ENCODE results near the gene RGS12.
A peak's percentile ranks its signal among the peaks of the same experiment; 100 is the strongest.
"Not testable (repeated sequence)": the region's sequence is repeated elsewhere in the genome, so short reads cannot be mapped to it uniquely, and the experiment has no call there.

The RGS12 gene

DNA sequence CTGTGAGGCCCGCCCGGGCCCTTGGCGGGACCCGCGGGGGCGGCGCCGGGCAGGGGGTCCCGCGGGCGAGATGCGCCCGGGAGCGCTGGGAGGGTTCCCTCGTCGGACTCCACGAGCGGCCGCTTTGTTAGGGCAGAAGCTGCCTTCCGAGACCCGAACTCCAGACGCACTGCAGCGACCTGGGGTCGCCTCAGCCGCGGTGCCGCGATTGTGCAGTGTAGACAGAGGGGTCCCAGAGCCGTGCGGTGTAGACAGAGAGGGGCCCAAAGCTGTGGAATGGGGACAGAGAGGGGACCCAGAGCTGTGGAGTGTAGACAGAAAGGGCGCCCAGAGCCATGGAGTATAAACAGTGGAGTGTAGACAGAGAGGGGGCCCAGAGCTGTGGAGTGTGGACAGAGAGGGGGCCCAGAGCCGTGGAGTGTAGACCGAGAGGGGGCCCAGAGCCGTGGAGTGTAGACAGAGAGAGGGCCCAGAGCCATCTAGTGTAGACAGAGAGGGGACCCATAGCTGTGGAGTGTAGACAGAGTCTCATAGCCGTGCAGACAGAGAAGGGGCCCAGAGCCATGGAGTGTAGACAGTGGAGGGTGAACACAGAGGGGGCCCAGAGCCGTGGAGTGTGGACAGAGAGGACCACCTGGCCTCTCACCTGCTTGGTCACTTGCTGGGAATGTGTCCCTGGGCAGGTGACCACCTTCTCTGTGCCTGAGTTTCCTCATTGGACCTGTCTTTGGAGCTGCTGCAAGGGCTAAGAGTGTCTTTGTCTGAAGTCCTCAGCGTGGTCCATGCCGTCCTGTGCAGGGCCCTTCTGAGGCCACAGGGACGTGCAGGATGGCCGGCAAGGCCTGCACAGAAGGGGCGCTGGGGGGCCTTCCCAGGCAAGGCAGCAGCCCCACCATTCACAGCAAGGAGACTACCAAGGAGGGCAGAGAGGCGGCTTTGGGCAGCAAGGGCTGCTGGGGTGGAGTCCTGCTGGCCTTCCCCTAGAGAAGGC is 875 bp downstream of the RGS12 start:
- H3K27ac ChIP-seq (ENCODE audit: low read depth, low read length): peak overlapping the region; percentile 52

DNA sequence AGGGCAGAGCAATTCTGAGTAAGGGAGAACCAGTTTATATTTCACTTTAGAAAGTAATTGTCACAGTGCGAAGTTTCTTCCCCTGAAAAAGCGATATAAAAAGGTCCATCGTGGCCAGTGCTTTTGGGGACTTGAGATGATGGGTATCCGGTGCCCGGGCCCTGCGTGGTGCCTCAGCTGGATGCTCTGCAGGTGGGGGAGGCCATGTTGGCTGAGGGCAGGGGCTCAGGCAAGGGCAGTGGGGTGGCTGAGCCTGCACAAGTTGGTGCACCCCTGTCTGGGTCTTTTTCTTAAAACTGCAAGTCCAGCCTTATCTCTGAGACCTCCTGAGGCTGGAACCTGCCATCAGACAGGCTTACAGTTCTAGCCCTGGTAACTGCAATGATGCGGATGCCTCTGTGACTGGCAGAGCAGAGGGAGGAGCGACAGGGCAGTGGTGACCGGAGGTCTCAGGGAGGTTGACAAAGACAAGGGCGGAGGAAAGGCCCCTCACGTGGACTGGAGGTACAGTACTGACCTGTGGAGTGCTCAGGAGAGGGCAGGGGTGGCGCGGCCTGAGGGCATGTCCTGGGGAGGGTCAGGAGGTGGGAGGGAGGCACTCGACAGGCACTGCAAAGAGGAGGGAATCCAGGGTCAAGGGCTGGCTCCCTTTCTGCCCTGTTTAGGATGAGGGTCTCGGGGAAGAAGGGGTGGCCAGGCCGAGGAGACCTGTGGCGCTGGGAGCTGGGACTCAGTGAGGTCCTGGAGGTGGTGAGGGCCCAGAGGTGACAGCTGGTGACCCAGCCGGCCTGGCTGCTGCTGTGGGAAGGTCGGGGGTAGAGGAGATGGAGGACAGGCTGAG is 1.8 kb downstream of the RGS12 start:
- Histone ChIP-seq H3K4me1 (ENCODE audit: control insufficient read depth, insufficient read depth, low read length) (peaks cover 13% of the 10 kb centered on the region; the same call in 1 of the 2 replicates), H3K9me3 (ENCODE audit: control insufficient read depth, insufficient read depth, low read length) (no peaks in the 10 kb centered on the region), H3K9ac (ENCODE audit: low read depth, low read length) (no peak overlapping the region), H3K27me3 (ENCODE audit: control insufficient read depth, insufficient read depth, low read length) (peaks cover 28% of the 10 kb centered on the region), H3K4me3 (ENCODE audit: low read depth, low read length) (0 out of 2 replicates have a peak overlapping the region, but pooled peaks have one; percentile 73), H3K27ac (ENCODE audit: low read depth, low read length) (no peak overlapping the region), H3K36me3 (ENCODE audit: control insufficient read depth, insufficient read depth, low read length) (no peaks in the 10 kb centered on the region)

More for the DNA sequence above, 875 bp downstream of the RGS12 start:
- Histone ChIP-seq H3K9ac (ENCODE audit: low read depth, low read length) (peak overlapping the region; percentile 62), H3K27me3 (ENCODE audit: control insufficient read depth, insufficient read depth, low read length) (peaks cover 28% of the 10 kb centered on the region), H3K4me3 (ENCODE audit: low read depth, low read length) (peak overlapping the region; percentile 73), H3K36me3 (ENCODE audit: control insufficient read depth, insufficient read depth, low read length) (no peaks in the 10 kb centered on the region), H3K9me3 (ENCODE audit: control insufficient read depth, insufficient read depth, low read length) (no peaks in the 10 kb centered on the region), H3K4me1 (ENCODE audit: control insufficient read depth, insufficient read depth, low read length) (peaks cover 13% of the 10 kb centered on the region; the same call in 1 of the 2 replicates)

DNA sequence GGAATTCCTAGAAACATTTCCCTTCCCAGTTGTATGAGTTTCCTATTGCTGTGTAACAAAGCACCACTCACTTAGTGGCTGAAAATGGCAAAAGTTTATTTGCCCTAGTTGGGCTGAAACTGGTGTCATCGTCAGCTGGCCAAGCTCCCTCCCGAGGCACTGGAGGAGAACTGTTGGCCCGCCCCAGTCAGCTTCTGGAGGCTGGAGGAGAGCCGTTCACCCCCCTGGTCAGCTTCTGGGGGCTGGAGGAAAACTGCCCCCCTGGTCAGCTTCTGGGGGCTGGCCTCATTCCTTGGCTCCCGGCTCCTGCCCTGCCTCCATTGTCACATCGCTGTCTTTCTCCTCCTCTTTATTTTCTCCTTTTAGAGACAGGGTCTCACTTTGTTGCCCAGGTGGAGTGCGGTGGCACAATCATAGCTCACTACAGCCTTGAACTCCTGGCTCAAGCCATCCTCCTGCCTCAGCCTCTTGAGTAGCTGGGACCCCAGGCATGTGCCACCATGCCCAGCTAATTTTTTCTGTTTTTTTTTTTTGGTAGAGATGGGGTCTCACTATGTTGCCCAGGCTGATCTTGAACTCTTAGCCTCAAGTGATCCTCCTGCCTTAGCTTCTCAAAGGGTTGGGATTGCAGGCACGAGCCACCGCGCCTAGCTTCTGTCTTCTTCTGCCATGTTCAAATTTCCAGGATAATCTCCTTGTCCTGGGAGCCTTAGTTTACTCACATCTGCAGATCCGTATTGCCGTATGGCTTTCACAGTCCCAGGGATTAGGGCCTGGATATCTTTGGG is 3.2 kb downstream of the RGS12 start:
- peaks cover 13% of the 10 kb centered on the region; the same call in 1 of the 2 replicates for H3K4me1 ChIP-seq (ENCODE audit: control insufficient read depth, insufficient read depth, low read length)
- no peaks in the 10 kb centered on the region for H3K36me3 ChIP-seq (ENCODE audit: control insufficient read depth, insufficient read depth, low read length)
- H3K27me3 ChIP-seq (ENCODE audit: control insufficient read depth, insufficient read depth, low read length): peaks cover 16% of the 10 kb centered on the region
- no peaks in the 10 kb centered on the region for H3K9me3 ChIP-seq (ENCODE audit: control insufficient read depth, insufficient read depth, low read length)
- no peak overlapping the region for H3K4me3 ChIP-seq (ENCODE audit: low read depth, low read length)
- H3K9ac ChIP-seq (ENCODE audit: low read depth, low read length): no peak overlapping the region
- no peak overlapping the region for H3K27ac ChIP-seq (ENCODE audit: low read depth, low read length)

DNA sequence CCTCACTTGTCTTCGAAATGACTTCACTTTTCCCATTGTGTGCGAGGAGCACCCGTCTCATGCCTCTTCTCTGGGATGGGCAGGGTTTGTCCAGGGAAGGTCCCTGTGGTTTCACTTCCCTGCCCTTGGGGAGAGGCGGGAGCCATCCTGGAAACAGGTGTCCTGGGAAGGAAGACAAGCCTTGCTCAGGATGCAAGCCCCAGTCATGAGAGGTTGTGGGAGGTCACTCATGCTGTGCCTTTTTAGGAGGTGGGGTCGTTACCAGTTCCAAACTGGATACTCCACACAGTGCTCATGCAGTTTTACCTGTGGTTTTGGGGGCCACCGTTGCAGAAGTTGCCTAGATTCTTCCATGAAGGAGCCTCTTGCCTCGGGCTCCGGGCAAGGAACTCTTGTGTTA is 3.8 kb downstream of the RGS12 start:
- Histone ChIP-seq H3K4me1 (ENCODE audit: control insufficient read depth, insufficient read depth, low read length) (peaks cover 9% of the 10 kb centered on the region; the same call in 1 of the 2 replicates), H3K27ac (ENCODE audit: low read depth, low read length) (no peak overlapping the region), H3K9ac (ENCODE audit: low read depth, low read length) (no peak overlapping the region), H3K9me3 (ENCODE audit: control insufficient read depth, insufficient read depth, low read length) (no peaks in the 10 kb centered on the region), H3K4me3 (ENCODE audit: low read depth, low read length) (no peak overlapping the region), H3K36me3 (ENCODE audit: control insufficient read depth, insufficient read depth, low read length) (no peaks in the 10 kb centered on the region), H3K27me3 (ENCODE audit: control insufficient read depth, insufficient read depth, low read length) (peaks cover 10% of the 10 kb centered on the region; the same call in 1 of the 2 replicates)

DNA sequence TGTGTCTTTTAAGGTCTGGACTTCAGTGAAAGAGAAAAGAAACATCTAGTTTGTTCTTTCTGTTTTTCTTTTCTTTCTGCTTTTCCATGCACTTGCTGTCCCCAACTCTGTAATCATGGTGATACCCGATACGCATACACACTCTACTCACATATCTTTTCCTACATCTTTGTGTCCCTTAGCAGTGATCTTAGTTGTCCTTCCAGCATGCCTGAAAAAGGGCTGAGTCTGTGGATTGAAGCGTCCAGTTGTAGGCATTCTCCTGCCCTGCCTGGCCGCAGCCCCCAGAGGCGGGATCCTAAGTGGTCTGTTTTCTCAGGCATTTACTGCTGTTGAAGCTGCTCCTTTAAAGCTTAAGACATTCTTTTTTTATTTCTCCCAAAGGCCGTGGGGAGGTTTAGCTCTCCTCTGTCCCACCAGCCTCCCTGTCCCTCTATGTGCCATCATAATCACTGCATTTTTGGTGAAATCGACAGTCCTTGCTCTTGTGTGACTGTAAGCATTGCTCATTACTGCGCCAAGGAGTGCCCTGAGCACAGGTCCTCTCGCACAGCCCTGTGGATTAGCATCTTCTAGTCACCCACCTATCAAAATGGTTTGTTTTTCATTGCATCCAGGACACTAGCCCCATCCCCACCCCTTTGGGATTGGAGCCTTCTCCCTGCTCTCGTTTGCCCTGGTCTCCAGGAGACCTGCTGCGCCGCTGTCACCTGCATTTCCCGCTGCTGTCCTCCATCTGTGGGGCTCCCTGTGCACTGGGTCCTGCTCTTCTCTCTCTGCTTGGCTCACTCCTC is 4.4 kb downstream of the RGS12 start:
- no peak overlapping the region for H3K4me3 ChIP-seq (ENCODE audit: low read depth, low read length)
- no peak overlapping the region for H3K9ac ChIP-seq (ENCODE audit: low read depth, low read length)

DNA sequence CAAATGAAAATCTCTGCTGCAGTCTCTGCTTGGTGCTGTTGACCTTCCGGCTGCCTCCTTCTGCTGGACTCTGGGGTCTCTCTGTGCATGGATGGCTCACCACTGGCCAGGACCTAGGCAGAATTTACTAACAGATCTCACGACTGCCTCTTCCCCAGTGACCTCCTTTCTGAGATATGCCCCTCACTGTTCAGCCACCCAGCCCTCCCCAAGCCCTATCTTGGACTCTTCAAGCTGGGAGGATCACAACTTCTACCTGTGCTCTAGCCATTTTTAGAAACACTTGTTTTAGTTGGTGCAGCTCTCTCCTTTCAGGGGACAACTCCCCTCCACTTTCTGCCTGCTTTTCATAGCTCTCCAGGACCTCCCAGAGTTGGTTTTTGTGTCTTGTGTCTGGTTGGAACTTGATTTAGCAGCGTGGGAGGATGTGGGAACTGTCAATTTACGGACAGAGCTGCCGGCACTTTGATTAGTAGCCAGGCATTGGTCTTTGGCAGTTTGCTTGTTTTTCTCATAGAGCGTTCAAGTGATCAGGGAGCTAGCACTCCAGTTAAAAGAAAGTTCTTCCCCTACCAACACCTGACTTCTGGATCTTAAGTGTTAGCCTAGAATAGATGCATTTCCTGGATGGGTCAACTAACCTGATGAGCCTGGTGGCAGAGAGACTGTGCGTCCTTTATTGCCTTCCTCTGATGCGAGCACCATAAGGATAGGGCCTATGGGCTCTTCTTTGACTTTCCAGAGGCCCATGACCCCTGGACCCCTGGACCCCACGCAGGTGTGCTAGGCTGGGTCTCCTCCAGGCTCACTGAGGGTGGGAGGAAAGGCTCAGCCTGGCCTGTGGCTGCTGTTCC is 6.5 kb downstream of the RGS12 start:
- Histone ChIP-seq H3K36me3 (ENCODE audit: control insufficient read depth, insufficient read depth, low read length) (no peaks in the 10 kb centered on the region), H3K4me1 (ENCODE audit: control insufficient read depth, insufficient read depth, low read length) (peaks cover 11% of the 10 kb centered on the region), H3K4me3 (ENCODE audit: low read depth, low read length) (no peak overlapping the region), H3K27ac (ENCODE audit: low read depth, low read length) (no peak overlapping the region), H3K9ac (ENCODE audit: low read depth, low read length) (no peak overlapping the region), H3K9me3 (ENCODE audit: control insufficient read depth, insufficient read depth, low read length) (no peaks in the 10 kb centered on the region), H3K27me3 (ENCODE audit: control insufficient read depth, insufficient read depth, low read length) (no peaks in the 10 kb centered on the region)

More for the DNA sequence above, 4.4 kb downstream of the RGS12 start:
- H3K4me1 ChIP-seq (ENCODE audit: control insufficient read depth, insufficient read depth, low read length): peaks cover 8% of the 10 kb centered on the region; the same call in 1 of the 2 replicates
- H3K27me3 ChIP-seq (ENCODE audit: control insufficient read depth, insufficient read depth, low read length): peaks cover 6% of the 10 kb centered on the region; the same call in 1 of the 2 replicates
- H3K9me3 ChIP-seq (ENCODE audit: control insufficient read depth, insufficient read depth, low read length): no peaks in the 10 kb centered on the region
- no peaks in the 10 kb centered on the region for H3K36me3 ChIP-seq (ENCODE audit: control insufficient read depth, insufficient read depth, low read length)
- no peak overlapping the region for H3K27ac ChIP-seq (ENCODE audit: low read depth, low read length)

DNA sequence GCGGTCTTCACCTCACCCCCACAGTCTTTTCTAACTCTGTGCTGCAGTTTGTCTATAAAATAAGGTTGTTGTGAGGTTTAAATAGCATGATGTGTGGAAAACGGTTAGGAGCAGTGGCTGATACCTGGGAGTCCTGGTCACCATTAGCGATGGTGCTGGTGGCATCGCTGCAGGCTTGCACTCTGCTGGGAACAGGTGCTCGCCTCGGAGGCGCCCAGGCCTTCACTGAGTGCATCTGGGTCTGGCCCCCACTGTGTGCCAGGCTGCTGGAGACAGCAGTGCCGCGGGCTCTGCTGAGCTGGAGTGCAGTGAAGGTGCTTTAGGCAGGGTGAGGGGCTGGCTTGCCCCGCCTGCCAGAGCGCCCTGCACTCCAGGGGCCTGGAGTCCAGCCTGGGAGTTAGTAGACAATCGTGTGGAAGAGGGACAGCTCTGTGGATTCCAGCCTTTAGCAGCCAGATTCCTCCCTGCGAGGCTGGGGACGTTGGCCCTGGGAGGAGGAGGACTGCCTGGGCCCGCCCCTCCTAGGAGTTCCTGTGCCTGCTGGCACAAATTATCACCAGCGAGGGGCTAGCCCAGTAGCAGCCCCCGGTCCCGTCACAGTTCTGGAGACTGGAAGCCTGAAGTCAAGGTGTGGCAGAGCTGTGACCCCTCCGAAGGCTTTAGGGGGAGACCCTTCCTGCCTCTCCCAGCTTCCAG is 7.3 kb downstream of the RGS12 start:
- no peak overlapping the region for H3K9ac ChIP-seq (ENCODE audit: low read depth, low read length)
- no peak overlapping the region for H3K4me3 ChIP-seq (ENCODE audit: low read depth, low read length)
- H3K4me1 ChIP-seq (ENCODE audit: control insufficient read depth, insufficient read depth, low read length): peaks cover 15% of the 10 kb centered on the region
- no peaks in the 10 kb centered on the region for H3K36me3 ChIP-seq (ENCODE audit: control insufficient read depth, insufficient read depth, low read length)
- no peak overlapping the region for H3K27ac ChIP-seq (ENCODE audit: low read depth, low read length)
- no peaks in the 10 kb centered on the region for H3K27me3 ChIP-seq (ENCODE audit: control insufficient read depth, insufficient read depth, low read length)
- no peaks in the 10 kb centered on the region for H3K9me3 ChIP-seq (ENCODE audit: control insufficient read depth, insufficient read depth, low read length)

DNA sequence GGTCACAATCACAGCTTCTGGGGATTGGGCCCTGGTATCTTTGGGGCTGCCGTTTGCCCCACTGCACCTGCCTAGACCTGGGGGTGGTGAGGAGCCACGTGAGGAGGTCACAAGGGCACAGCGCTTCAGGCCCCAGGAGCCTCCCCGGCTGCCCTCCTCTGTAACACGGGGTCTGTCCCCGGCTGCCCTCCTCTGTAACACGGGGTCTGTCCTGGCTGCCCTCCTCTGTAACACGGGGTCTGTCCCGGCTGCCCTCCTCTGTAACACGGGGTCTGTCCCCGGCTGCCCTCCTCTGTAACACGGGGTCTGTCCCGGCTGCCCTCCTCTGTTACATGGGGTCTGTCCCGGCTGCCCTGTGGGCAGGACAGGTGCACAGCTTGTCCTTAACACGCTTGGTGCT is 8.1 kb downstream of the RGS12 start:
- not testable (repeated sequence) for H3K9me3 ChIP-seq (ENCODE audit: control insufficient read depth, insufficient read depth, low read length); H3K27me3 ChIP-seq (ENCODE audit: control insufficient read depth, insufficient read depth, low read length); H3K9ac ChIP-seq (ENCODE audit: low read depth, low read length); H3K36me3 ChIP-seq (ENCODE audit: control insufficient read depth, insufficient read depth, low read length); H3K27ac ChIP-seq (ENCODE audit: low read depth, low read length); H3K4me3 ChIP-seq (ENCODE audit: low read depth, low read length)
- H3K4me1 ChIP-seq (ENCODE audit: control insufficient read depth, insufficient read depth, low read length): peaks cover 15% of the 10 kb centered on the region

Data from HUES48 (cell line).